Stimulated activated CD8-positive, alpha-beta memory T cell treated with anti-CD3 and anti-CD28 coated beads, Interleukin-2, amount 100 ng/mL, for 48 hours (primary cell): ENCODE measurements around the gene HFM1.
"Not testable (repeated sequence)": the region's sequence is repeated elsewhere in the genome, so short reads cannot be mapped to it uniquely, and the experiment has no call there.

Experiments
- DNase-seq, 2 donors: peaks; one replicate each; pipeline ENCODE4 v3.0.0-alpha.2; 2020; ENCODE audit warnings: low read depth in 2 of 2

The HFM1 gene, protein sequence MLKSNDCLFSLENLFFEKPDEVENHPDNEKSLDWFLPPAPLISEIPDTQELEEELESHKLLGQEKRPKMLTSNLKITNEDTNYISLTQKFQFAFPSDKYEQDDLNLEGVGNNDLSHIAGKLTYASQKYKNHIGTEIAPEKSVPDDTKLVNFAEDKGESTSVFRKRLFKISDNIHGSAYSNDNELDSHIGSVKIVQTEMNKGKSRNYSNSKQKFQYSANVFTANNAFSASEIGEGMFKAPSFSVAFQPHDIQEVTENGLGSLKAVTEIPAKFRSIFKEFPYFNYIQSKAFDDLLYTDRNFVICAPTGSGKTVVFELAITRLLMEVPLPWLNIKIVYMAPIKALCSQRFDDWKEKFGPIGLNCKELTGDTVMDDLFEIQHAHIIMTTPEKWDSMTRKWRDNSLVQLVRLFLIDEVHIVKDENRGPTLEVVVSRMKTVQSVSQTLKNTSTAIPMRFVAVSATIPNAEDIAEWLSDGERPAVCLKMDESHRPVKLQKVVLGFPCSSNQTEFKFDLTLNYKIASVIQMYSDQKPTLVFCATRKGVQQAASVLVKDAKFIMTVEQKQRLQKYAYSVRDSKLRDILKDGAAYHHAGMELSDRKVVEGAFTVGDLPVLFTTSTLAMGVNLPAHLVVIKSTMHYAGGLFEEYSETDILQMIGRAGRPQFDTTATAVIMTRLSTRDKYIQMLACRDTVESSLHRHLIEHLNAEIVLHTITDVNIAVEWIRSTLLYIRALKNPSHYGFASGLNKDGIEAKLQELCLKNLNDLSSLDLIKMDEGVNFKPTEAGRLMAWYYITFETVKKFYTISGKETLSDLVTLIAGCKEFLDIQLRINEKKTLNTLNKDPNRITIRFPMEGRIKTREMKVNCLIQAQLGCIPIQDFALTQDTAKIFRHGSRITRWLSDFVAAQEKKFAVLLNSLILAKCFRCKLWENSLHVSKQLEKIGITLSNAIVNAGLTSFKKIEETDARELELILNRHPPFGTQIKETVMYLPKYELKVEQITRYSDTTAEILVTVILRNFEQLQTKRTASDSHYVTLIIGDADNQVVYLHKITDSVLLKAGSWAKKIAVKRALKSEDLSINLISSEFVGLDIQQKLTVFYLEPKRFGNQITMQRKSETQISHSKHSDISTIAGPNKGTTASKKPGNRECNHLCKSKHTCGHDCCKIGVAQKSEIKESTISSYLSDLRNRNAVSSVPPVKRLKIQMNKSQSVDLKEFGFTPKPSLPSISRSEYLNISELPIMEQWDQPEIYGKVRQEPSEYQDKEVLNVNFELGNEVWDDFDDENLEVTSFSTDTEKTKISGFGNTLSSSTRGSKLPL (N-terminal part only)

DNA sequence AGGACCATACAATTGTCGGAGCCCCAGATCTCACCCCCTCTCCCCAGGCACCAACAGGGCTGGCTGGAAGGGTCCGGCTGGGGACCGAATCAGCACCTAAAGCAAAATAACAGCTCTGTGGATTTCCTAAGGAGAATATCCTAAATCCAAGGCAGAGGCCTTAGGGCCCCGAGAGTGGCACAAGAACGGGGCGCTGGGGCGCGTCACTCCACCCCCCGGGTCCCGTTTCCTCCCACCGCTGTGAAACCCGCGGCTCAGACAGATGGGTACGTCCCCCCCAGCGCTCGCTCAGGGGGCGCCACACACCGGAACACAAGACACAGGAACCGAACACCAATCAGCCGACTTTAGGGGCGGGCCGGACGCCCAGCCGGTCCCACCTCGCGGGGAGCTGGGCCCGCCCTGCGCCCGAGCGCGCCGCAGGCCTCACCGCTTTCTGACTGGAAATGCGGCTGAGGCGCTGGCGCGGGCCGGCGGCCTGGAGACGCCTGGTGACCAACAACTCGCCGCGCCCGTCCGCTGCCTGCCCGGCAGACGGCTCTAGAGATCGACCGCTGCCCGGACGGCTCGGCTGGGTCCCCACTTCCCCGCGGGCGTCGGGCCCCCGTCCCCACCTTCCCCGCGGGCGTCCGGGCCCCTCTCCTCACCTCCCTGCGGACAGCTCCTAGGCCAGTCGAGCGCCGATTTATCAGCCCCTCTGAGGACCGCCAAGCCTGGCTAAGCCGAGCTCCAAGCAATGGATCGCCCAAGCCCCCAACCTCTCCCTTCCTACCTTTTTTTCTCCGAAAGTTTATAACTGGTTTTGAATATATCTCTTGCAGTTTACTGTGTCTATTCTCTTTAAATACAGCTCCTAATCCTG, at the start of gene HFM1:
TSS of gene HFM1 (minus strand) at position 687 of the 862 bp plus-strand sequence. CDS start 3,755 bp downstream, outside the sequence.
- peak; percentile 59 to 60 for DNase-seq

DNA sequence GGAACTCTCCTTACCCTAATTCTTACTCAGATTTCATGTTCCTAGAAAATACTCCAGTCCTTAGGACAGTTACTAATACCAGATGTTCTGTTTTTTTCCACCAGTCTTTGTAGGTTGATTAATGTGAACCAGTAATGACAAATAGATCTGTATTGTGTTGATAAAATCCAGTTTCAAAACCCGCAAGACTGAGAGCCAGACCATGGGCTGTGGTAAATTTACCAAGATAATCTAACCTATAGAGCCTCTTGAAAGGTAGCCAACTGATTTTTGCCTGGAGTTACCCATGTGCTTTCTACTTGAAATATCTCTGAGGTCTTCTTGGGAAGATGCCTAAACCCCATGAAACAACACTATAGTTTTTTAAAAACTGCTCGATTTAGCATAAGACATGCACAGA, 49.5 kb upstream of the HFM1 start:
- no peak for DNase-seq

GRCh38 chr1:91450260-91450659, 45.6 kb upstream of the HFM1 start:
- no peak for DNase-seq

DNA sequence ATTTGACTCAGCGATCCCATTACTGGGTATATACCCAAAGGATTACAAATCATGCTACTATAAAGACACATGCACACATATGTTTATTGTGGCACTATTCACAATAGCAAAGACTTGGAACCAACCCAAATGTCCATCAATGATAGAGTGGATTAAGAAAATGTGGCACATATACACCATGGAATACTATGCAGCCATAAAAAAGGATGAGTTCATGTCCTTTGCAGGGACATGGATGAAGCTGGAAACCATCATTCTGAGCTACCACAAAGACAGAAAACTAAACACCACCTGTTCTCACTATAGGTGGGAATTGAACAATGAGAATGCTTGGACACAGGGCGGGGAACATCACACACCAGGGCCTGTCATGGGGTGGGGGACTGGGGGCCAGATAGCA, 43.1 kb upstream of the HFM1 start:
- not testable (repeated sequence) for DNase-seq

GRCh38 chr1:91441980-91442379, 37.3 kb upstream of the HFM1 start:
- DNase-seq, result not testable (repeated sequence)

GRCh38 chr1:91440847-91441246, 36.2 kb upstream of the HFM1 start:
- no peak for DNase-seq

- DNase-seq, result no peak
Measured at GRCh38 chr1:91439016-91439415, 34.4 kb upstream of the HFM1 start.

DNA sequence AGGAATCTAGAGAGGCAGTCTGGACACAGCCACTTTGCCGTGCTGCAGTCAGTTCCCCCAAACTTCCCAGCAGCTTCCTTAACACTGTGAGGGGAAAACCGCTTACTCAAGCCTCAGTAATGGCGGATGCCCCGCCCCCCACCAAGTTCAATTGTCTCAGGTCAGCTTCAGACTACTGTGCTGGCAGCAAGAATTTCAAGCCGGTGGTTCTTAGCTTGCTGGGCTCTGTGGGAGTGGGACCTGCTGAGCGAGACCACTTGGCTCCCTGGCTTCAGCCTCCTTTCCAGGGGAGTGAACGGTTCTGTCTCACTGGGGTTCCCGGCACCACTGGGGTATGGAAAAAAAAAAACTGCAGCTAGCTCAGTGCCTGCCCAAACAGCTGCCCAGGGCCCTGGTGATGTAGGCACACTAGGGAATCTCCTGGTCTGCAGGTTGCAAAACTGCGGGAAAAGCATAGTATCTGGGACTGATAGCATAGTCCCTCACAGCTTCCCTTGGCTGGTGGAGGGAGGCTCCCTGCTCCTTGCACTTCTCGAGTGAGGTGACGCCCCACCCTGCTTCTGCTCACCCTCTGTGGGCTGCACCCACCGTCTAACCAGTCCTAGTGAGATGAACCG, 23.7 kb upstream of the HFM1 start:
- no peak for DNase-seq

- DNase-seq, result no peak
Measured at GRCh38 chr1:91427741-91428140, 23.1 kb upstream of the HFM1 start.

- not testable (repeated sequence) for DNase-seq
Measured at GRCh38 chr1:91422523-91422922, 17.9 kb upstream of the HFM1 start.

DNA sequence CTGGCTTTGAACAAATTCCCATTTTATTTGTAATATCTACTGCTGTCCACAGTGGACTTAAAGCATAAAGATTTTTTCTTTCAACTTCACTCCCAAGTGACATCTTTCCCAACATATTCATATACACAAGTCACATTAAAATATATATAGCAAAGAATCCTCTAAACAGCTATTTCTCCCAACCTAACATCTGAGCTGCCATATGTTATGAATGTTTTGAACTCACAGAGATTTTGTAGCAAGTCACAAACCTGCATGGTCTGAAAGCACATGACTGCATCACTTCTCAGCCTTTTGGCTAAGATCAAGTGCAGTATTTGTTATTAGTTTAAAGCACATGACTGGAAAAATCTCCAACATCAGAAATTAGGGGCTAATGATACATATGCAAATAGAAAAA, 7.7 kb upstream of the HFM1 start:
- no peak for DNase-seq

GRCh38 chr1:91406773-91407389, 2.2 kb upstream of the HFM1 start:
- no peak for DNase-seq

DNA sequence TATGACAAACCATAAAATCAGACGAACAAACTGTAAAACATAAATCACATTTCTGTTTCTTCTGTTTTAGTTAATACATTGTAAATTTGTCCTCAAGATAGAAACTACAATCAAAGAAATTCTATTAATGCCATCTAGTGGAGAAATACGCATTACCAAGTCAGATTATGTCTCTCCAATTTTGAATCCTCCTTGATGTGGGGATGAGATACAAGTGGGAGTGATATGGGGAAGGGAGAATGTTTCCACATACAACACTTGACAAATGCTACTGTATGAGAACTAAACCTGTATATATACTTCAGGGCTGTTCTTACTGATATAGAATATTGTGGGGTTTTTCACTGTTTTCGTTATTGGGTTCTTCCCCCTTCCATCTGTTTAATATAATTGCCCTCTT, 2.6 kb downstream of the HFM1 start:
- no peak for DNase-seq

GRCh38 chr1:91400133-91400725, 4.4 kb downstream of the HFM1 start:
- DNase-seq, result no peak

GRCh38 chr1:91398291-91398690, 6.3 kb downstream of the HFM1 start:
- DNase-seq, result no peak

DNA sequence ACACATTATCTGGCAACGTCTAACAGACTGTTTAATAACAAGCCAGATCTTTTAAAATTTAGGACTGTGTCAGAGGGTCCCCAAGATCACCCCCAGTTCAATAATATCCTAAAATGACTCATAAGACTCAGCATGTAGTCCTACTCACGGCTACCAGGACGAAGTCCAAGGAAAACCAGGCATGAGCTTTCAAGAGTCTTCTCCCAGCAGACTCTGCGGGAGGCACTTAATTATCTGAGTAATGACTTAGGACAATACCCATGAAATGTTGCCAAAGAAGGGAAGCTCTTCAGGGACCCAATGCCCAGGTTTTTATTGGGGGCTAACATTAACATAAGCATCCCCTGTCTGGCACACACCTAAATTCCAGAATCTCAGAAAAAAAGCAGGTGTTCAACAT, 7.0 kb downstream of the HFM1 start:
- no peak for DNase-seq

- no peak for DNase-seq
Measured at GRCh38 chr1:91393042-91393441, 11.6 kb downstream of the HFM1 start.

GRCh38 chr1:91386109-91386508, 18.5 kb downstream of the HFM1 start:
- no peak for DNase-seq

- no peak for DNase-seq
Measured at GRCh38 chr1:91383456-91383855, 21.2 kb downstream of the HFM1 start.

DNA sequence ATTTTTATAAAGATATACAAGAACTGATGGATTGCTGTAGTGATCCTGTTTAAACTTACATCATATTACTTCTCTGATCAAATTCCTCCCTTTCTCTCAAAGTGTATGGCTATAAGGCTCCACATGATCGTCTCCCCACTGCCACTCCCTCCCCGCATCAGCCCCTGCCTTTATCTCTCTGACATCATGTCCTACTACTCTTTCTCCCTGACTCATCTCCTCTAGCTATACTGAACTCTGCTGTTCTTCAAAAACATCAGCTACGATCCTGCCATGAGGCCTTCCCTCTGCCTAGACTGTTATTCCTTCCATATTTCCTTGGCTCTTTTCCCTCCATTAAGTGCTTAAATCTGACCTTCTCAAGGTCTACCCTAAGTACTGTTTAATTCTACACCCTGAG, 22.8 kb downstream of the HFM1 start:
- DNase-seq, result no peak
